ENCODE measurements around the gene BABAM1.
A peak's percentile ranks its signal among the peaks of the same experiment; 100 is the strongest.

The BABAM1 gene

GRCh38 chr19:17304386-17305215 lies 37.4 kb downstream of the BABAM1 start:
- no peak for DNase-seq

- DNase-seq = no peak
These were observed 37.9 kb downstream of the BABAM1 start for GRCh38 chr19:17305216-17305516.

GRCh38 chr19:17305517-17306284 lies 38.5 kb downstream of the BABAM1 start, which contains the start of gene MRPL34:
TSS of gene MRPL34 (plus strand) at chr19:17305872. CDS start at chr19:17305893, 21 bp downstream.
- peak; percentile 99 for DNase-seq

- DNase-seq = no peak
These were observed 39.1 kb downstream of the BABAM1 start for GRCh38 chr19:17306285-17306714.

DNA sequence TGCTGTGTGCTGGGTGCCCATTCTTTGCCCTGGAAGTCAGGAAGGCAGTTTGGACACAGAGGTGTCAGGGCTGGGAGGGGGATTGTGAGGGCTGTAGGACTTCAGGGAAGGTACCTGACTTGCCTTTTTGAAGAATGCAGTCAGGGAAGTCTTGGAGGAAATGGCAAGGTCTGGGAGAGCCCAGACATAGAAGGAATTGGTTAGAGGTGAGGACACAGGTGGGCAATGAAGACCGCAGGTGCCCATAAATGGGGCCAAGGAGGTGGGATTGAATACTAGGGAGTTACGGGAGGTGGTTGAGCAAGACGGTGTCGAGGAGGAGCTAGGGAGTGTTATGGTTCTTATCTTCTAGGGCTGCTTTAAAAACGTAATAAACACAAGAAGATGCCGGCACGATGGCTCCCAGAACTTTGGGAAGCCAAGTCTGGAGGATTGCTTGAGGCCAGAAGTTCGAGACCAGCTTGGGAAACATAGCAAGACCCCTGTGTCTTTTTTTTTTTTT lies 40.7 kb downstream of the BABAM1 start:
- DNase-seq = no peak

GRCh38 chr19:17309198-17309964 lies 42.1 kb downstream of the BABAM1 start, which contains the start of gene DDA1:
TSS of gene DDA1 (plus strand) at chr19:17309563. CDS start at chr19:17309655, 92 bp downstream.
- DNase-seq = peak; percentile 99

DNA sequence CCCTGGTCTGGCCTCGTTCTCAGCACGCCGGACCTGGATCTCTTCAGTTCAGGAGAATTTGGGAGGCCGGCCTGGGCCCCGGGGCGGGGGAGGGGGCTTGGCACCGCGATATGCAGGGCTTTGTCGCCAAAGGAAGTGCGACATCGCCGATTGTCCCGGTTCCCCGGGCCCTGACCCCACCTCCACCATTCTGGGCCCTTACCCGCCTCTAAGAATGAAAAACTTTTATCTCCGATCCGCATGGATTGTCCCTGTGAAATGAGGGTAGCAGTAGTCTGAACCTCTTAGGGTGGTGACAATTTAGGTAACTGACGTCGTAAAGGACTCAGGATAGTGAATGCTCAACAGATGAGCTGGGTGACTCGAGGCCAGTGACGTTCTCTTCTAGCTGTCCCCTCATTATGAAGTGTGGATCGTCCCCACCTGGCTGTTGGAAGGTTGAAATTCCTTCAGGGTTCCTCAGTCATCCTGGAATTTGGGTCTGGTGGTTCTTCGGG lies 42.8 kb downstream of the BABAM1 start:
- DNase-seq = no peak

DNA sequence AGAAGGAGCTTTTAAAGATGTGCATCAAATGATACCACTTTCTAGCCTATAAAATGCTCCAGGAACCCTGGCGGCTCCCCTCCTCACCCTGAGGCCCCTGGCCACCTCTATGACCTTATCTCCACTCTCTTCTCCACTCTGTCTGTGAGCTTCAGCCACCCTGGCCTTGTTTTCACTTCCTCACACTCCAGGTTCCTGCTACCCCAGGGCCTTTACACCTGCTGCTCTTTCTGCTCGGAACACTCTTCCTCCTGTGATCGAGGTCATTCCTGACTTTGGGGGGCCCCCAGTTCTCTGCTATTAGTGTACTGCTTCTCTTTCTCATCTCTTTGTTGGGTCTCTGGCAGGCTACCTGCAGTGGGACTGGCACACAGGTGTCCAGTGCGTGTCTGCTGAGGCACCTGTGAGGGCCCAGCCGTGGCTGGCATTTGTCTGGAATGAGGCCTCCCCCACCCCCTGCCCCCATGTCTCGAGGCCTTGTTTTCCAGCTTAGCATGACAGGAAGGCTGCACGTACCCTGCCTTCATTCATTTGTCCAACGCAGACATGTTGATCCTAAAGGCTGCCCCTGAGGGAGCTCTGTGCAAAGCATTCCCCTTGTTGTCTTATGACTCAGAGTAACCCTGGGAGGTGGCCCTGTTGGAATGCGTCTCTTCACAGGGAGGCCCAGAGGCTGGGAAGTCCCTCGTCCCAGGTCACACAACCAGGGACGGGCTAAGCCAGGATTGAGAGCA lies 44.4 kb downstream of the BABAM1 start:
- no peak for DNase-seq

DNA sequence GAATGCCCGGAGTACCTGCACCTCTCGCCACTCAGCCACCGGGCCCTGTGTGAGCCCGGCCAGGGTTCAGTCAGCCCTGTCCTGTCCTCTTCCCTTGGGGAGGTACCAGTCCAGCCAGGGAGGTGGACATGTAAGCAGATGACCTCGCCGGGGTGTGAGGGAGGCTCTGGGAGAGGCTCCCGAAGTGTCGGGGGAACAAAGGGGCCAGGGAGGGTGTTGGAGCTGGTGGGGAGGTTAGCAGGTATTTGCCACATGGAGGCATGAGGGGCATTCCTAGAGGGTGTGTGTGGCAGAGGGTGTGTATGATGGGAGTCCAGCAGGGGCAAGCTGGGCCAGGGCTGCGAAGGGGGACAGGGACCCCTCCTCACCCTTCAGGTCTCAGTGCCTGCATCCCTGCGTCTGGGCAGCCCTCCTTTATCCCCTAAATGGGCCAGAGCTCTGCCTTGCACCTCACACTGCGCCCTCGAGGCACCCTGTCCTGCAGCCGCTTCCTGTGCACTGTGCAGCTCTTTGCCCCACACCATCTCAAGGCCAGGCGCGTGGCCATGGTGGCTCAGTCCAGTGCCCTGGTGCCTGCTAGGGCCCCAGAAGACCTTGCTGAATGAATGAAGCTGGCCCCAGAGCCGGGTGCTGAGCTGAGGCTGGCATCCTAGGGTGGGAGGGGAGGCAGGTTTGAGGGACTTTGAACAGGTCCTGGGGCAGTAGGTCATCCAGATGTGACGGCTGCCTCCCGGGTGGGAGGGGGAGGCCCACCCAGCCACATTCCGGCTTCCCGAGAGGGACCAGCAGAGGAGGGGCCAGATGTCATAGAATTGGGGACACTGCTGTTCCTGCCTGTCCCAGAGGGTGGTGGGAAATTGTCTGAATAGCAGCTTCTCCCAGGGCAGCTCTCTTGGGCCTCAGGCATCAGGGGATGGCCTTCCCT lies 45.2 kb downstream of the BABAM1 start:
- no peak for DNase-seq

- DNase-seq = no peak
These were observed 46.9 kb downstream of the BABAM1 start for GRCh38 chr19:17314007-17314593.

DNA sequence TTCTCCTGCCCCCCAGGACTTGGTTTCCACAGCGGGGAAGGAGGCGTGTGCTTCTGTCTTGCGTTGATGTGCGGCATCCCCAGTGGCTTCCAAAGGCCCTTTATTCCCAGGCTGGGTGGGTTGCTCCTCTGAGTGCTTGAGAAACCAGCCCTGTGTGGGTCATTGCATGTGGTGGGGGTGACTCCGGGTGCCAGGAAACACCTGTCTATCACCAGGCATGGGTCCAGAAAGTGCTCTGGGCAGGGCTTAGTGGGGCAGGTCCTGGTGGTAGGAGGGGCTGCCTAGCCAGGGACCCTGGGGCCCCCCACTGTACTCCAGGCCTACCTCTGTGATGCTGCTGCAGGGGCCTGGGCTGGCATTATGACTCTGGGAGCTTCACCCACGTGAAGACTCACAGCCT lies 51.7 kb downstream of the BABAM1 start:
- no peak for DNase-seq

- no peak for DNase-seq
These were observed 52.4 kb downstream of the BABAM1 start for GRCh38 chr19:17319473-17320238.

- DNase-seq = no peak
These were observed 53.2 kb downstream of the BABAM1 start for GRCh38 chr19:17320435-17320834.

- no peak for DNase-seq
These were observed 54.6 kb downstream of the BABAM1 start for GRCh38 chr19:17321655-17322489.

DNA sequence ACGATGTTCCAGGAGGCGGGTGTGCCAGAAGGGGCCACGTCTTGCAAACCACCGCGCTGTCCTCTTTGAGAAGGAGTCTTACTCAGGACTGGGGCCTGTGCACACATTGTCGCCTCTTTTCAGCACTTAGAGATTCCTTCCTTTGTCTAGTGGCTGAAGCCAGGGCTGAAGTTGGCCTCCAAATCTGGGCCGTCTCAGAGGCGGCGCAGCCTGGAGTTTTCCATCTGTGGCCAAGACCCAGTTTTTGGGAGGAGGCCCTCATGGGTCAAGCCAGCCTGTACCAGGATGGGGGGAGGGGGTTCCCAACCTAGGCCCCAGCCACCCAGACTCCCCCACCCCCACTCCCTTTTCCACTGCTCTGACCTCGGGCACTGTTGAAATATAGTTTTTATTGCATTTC lies 55.6 kb downstream of the BABAM1 start:
- no peak for DNase-seq

DNA sequence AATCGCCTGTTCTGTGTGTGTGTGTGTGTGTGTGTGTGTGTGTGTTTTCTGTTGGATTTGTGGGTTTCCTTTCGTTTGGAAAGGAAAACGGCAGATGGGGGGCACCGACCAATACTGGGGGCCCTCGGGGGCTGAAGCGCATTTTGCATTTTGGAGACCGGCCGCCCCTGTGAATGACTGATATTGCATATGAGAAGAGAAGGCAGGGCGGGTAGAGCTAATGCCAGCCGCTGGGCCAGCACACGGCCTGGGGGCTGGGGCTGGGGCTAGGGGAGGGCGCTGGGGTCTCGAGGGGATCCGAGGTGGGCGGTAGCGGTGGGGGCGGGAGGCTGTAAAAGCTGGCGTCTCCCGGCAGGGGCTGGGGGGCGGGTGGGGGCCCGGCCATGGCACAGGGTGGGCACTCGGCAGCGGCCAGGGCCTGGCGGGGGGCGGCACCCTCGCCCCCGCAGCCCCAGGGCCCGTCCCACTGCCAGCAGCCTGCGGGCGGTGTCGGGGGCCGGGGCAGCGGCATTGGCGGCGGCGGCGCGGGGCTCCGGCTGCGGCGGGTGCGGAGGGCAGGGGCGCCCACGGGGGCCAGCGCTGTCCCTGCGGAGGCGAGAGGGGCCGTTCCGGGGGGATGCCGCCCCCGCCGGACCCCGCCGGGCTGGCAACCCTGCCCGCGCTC lies 56.2 kb downstream of the BABAM1 start:
- no peak for DNase-seq

DNA sequence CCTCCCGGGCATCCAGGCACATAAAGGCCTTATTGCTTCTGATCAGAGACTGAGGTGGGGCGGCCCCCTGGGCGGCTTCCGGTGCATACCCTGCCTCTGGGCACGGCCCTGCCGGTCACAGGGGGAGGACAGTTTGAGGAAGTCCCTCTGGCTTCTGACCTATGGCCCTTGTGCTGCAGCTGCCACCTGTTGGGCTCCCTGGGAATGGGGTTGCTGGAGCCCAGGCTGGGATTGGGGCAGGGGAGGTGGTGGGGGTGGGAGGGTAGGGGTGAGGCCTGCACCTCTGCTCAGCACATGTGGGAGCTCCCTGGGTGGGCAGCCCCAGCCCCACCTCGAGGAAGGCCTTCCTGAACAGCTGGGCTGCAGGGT lies 56.7 kb downstream of the BABAM1 start:
- no peak for DNase-seq

DNA sequence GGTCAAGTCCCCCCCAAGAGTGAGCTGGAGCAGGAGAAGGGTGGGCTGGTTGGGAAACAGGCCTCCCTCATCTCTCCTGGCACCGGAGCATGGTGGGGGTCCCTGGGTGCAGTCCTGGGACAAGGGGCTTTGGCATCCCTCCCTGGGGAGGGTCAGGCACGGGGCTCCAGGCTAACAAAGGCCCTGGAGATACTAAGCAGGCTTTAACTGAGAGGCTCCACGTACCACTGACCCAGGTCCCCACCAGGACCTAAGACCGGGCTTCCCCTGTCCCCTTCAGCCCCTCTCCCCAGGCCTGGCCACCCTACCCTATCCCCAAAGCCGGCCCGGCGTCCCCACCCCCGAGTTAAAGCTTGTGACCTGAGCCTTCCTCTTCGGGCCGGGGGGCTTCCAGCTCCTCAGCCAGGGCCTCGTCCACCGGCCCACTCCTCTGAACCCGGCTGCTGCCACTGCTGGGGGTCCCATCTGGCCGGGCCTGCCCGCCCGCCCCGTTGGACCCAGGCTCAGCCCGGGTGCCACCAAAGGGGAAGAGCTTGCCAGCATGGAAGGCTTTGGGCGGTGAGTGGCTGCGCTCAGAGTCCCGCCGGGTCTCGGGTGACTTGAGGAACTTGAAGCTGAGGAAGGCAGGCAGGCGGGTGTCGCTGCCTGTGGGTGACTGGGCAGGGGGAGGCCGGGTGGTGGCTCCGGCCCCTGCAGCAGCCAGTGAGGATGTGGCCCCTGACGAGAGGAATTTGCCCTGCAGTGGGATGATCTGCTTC lies 57.3 kb downstream of the BABAM1 start:
- no peak for DNase-seq

Measured in DMS153 (cell line).